Tibial artery (tissue), 4 donors: Measurements from ENCODE around the gene PRKG1.

ENCODE experiments used
- DNase-seq, 2 donors: peaks; one replicate each; pipeline ENCODE4 v3.0.0-alpha.2; 2019
- H3K27ac ChIP-seq, 2 donors: fragments of 200-600 bp; sonication (generic) in 1 of 2; 1 replicate in 1 of 2; 2 replicates in 1 of 2; pipeline ENCODE4 v1.5.1; 2018 to 2019; ENCODE audit warnings: mild to moderate bottlenecking in 1 of 2
- H3K27me3 ChIP-seq, 2 donors: fragments of 200-600 bp; sonication (generic) in 1 of 2; one replicate each; pipeline versions ENCODE4 v1.5.1 to v1.6.0; 2016 to 2019
- H3K36me3 ChIP-seq, 3 donors: fragments of 200-600 bp; sonication (generic) in 2 of 3; one replicate each; pipeline ENCODE4 v1.5.1; 2016 to 2019; ENCODE audit warnings: mild to moderate bottlenecking in 2 of 3
- H3K4me1 ChIP-seq, 4 donors: fragments of 200-600 bp; sonication (generic) in 2 of 4; 1 replicate in 3 of 4; 2 replicates in 1 of 4; pipeline ENCODE4 v1.5.1; 2016 to 2019
- H3K4me3 ChIP-seq, 2 donors: fragments of 200-600 bp; sonication (generic) in 1 of 2; 1 replicate in 1 of 2; 2 replicates in 1 of 2; pipeline ENCODE4 v1.5.1; 2018 to 2019; ENCODE audit warnings: mild to moderate bottlenecking in 2 of 2
- H3K9me3 ChIP-seq, 3 donors: fragments of 200-600 bp; sonication (generic) in 1 of 3; one replicate each; pipeline ENCODE4 v1.5.1; 2016 to 2019
- CTCF ChIP-seq, 2 experiments: fragments of 200-600 bp in 1 of 2; fragments of 450-650 bp in 1 of 2; IDR thresholded peaks; one replicate each; pipeline ENCODE4 v1.5.1; 2017 to 2019; ENCODE audit warnings: antibody characterized with exemption in 2 of 2, mild to moderate bottlenecking in 1 of 2, moderate library complexity in 1 of 2
- intact Hi-C: fragments of 100-400 bp; cut with DNase I; formaldehyde crosslinking; loops from one replicate; pipeline ENCODE4 v1.15.0; 2023; ENCODE audit warnings: low total_unique reads

The PRKG1 gene

GRCh38 chr10:52276163-52276562 is 1201.9 kb downstream of the PRKG1 start:
- DNase-seq: no peak
- Histone ChIP-seq H3K9me3 (peaks cover 0 to 3% (median 0%) of the 10 kb centered on the region in 3 donors), H3K27me3 (no peaks in the 10 kb centered on the region), H3K27ac (no peak overlapping the region), H3K36me3 (peaks cover 8 to 16% (median 11%) of the 10 kb centered on the region in 3 donors), H3K4me3 (no peak overlapping the region), H3K4me1 (peaks cover 0 to 16% (median 0%) of the 10 kb centered on the region in 4 donors)
- intact Hi-C loops: no loop called here
- TF ChIP-seq CTCF (IDR thresholded peaks at IDR 0.05): no peak

- intact Hi-C loops: no loop called here
- no peak for DNase-seq
- Histone ChIP-seq H3K9me3 (peaks cover 0 to 3% (median 0%) of the 10 kb centered on the region in 3 donors), H3K27me3 (no peaks in the 10 kb centered on the region), H3K27ac (no peak overlapping the region), H3K4me3 (no peak overlapping the region), H3K4me1 (peaks cover 0 to 17% (median 0%) of the 10 kb centered on the region in 4 donors), H3K36me3 (peaks cover 3 to 10% (median 8%) of the 10 kb centered on the region in 3 donors)
- no peak for TF ChIP-seq CTCF (IDR thresholded peaks at IDR 0.05)
Observed at GRCh38 chr10:52276986-52277385, 1202.7 kb downstream of the PRKG1 start.

GRCh38 chr10:52279546-52279945 is 1205.3 kb downstream of the PRKG1 start:
- Histone ChIP-seq H3K4me1 (peaks cover 0 to 17% (median 0%) of the 10 kb centered on the region in 4 donors), H3K4me3 (no peak overlapping the region), H3K36me3 (peaks cover 10 to 15% (median 12%) of the 10 kb centered on the region in 3 donors), H3K9me3 (peaks cover 0 to 3% (median 0%) of the 10 kb centered on the region in 3 donors), H3K27ac (no peak overlapping the region), H3K27me3 (no peaks in the 10 kb centered on the region)
- no peak for TF ChIP-seq CTCF (IDR thresholded peaks at IDR 0.05)
- no peak for DNase-seq
- intact Hi-C loops: no loop called here

- H3K27me3 ChIP-seq: no peaks in the 10 kb centered on the region
- peaks cover 0 to 3% (median 0%) of the 10 kb centered on the region in 3 donors for H3K9me3 ChIP-seq
- no peak for DNase-seq
- no peak overlapping the region for H3K4me3 ChIP-seq
- peaks cover 0 to 17% (median 0%) of the 10 kb centered on the region in 4 donors for H3K4me1 ChIP-seq
- H3K27ac ChIP-seq: no peak overlapping the region
- intact Hi-C loops: no loop called here
- no peak for TF ChIP-seq CTCF (IDR thresholded peaks at IDR 0.05)
- peaks cover 12 to 19% (median 15%) of the 10 kb centered on the region in 3 donors for H3K36me3 ChIP-seq
Observed at GRCh38 chr10:52280051-52280450, 1205.8 kb downstream of the PRKG1 start.

- H3K4me1 ChIP-seq: peaks cover 0 to 17% (median 0%) of the 10 kb centered on the region in 4 donors
- H3K4me3 ChIP-seq: no peak overlapping the region
- DNase-seq: no peak
- TF ChIP-seq CTCF (IDR thresholded peaks at IDR 0.05): no peak
- H3K36me3 ChIP-seq: peaks cover 11 to 28% (median 25%) of the 10 kb centered on the region in 3 donors
- H3K27me3 ChIP-seq: no peaks in the 10 kb centered on the region
- no peaks in the 10 kb centered on the region for H3K9me3 ChIP-seq
- no peak overlapping the region for H3K27ac ChIP-seq
- intact Hi-C loops: no loop called here
Observed at GRCh38 chr10:52283174-52283573, 1208.9 kb downstream of the PRKG1 start.
